HG03095 (cell line): ENCODE data around the gene ZNF154.
"Not testable (repeated sequence)": the region's sequence is repeated elsewhere in the genome, so short reads cannot be mapped to it uniquely, and the experiment has no call there.

Source experiments
- ATAC-seq: cut with Tn5 transposase; IDR thresholded peaks from one replicate; pipeline ENCODE4 v1.9.1; 2021; ENCODE audit warnings: moderate library complexity; ENCODE audit not compliant: unreplicated experiment

The ZNF154 gene

DNA sequence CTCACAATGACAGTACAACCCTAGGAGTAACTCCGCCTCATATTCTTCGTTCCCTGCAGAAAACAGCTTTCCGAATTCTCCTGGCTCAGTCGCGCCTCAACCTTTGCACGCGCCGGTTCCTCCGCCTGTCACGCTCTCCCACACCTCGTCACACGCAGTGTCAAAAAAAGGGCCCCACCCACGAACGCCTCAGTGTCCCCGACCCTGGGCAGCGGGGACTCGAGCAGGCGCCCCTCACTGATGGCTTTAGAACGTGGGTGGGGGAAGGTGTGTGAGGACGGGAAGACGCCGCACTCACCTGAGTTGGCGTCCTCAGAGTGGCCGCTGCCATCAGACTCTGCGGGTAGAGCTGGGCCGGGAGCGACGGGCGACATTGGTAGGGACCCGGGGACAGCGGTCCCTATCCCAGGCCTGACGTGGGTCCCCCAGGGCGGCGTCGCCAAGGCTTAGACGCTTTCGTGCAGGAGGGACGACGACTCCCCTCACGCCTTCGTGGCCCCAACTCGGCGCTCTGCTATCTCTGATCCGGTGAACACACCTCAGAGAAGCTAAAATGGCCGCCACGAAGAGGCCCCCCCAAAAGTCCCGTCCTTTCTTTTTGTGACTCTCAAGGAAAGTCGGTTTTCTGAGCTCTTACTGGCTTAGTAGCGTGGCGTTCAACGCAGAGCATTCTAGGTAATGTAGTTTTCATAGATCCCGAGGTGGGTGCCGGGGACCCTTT lies at the start of gene ZNF154:
Gene ZNF154, minus strand, starts transcription at position 564 of the 721 bp plus-strand sequence. Its CDS starts 233 bp downstream, at position 331.
- ATAC-seq, result no peak

DNA sequence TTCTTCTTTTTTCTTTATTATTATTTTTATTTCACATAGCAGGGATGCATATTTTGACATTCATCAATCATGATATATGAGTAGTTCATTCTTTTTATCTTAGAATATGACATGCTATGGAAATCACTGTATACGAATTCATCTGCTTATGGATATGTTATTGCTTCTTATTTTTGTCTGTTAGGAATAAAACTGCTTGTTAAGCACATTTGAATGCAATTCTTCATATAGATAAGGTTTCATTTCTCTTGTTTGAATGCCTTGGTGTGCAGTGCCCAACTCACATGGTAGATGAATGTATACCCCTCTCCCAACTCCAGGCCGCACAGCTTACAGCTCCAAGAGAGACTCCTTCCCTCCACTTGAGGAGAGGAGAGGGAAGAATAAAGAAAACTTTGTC lies 48.9 kb upstream of the ZNF154 start:
- no peak for ATAC-seq

DNA sequence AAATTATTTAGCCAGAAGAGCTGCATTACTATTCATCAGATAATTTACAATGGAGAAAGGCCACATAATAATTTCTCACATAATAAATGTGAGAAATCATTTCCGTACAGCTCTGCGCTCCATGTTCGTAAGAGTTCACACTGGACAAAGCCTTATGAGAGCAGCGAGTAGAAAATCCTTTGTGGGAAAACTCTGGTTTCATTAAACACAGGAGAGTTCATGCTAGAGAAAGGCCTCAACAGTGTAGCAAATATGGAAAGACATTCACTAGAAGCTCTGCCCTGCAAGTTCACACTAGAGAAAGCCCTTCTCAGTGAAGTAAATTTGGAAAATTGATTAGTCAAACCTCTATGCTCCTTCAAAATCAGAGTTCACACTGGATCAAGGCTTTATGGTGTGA lies 46.0 kb upstream of the ZNF154 start:
- no peak for ATAC-seq

DNA sequence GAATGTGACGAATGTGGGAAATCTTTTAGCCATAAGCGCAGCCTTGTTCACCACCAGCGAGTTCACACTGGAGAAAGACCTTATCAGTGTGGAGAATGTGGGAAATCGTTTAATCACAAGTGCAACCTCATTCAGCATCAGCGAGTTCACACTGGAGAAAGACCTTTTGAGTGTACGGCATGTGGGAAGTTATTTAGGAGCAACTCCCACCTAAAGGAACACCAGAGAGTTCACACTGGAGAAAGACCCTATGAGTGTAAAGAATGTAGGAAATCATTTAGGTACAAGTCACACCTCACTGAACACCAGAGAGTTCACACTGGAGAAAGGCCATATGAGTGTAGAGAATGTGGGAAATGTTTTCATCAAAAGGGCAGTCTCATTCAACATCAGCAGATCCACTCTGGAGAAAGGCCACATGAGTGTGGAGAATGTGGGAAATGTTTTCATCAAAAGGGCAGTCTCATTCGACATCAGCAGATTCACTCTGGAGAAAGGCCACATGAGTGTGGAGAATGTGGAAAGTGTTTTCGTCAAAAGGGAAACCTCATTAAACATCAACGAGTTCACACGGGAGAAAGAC lies 45.2 kb upstream of the ZNF154 start:
- no peak for ATAC-seq

DNA sequence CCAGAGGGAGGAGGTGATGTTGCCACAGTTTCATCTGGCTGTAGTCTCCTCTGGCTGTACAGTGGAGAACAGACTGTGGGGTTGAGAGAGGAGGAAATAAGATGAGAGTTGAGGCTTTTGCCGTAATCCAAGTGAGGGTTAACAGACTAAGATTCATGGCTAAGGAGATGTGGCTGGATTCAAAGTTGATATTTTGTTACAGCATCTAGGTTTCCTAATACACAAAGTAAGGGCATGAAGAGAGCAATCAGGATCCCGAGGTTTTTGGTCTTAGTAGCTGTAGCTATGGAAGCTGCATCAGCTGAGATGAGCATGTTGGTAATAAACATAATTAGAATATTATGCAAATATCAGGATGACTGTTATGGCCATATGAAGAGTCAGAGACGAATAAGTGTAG lies 39.0 kb upstream of the ZNF154 start:
- no peak for ATAC-seq

DNA sequence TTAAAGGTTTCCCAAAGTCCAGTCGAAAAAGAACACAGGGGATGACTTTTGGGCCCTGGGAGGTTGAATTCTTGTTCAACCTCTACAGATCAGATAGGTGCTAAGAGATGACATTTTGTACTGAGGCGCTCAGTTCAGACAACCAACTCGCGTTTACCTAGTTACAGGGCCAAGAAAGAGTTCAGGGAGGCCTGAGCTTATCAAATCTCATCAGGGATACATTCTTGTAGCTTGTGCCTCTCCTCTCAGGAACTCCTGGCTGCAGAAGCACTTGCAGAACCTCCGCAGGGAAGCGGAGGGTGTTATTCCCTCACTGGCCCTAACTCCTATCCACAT lies 38.4 kb upstream of the ZNF154 start:
- no peak for ATAC-seq

DNA sequence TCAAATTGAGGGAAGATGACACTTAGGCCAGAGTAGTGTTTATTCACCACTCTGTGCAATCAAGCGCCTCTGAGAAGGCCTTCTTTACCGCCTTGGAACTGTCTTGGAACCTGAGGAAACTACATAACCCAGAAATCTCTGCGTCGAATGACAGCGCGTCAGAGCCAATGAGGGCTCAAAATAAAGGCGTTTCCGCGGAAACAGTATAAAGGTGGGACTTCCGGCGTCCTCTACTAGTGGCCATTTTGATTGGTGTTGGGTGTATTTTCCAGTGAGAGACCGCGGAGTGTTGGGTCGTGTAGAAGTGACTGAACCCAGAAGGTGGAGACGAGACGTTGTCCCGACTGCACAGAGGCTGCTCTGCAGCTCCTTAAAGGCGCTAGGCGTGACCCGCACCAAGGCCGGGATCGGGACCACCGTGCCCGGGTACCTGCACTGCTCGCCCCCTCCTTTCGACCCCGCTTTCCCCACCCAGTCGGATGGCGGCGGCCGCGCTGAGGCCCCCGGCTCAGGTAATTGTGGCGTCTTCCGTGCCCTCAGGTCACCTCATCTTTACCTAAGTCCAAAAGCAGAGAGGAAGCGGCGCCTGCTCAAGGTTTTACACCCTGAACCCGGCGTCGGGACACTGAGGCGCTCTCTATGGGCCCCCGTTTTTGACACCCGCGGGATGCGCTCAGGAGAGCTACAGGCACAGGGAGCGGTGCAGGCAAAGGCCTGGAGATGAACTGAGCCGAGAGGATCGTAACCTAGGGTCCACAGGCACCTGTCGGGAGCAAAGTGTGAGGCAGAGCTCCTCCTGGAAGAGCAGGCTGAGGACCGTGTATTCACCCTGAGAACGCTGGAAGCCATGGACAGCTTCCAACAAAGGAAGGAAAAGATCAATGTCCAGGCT lies 37.8 kb upstream of the ZNF154 start, which contains the start of gene ZNF776:
Gene ZNF776, plus strand, starts transcription at position 236 of the 892 bp plus-strand sequence. Its CDS starts 244 bp downstream, at position 480.
- peak; percentile 95 for ATAC-seq

DNA sequence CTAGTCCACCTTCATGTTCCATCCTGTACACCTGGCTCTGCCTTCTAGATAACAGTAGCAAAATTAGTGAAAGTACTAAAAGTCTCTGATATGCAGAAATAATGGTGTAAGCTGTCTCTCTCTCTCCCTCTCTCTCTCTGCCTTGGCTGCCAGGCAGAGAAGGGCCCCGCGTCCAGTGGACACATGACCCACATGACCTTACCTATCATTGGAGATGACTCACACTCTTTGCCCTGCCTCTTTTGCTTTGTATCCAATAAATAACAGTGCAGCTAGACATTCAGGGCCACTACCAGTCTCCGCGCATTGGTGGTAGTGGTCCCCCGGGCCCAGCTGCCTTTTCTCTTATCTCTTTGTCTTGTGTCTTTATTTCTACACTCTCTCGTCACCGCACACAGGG lies 29.8 kb upstream of the ZNF154 start:
- not testable (repeated sequence) for ATAC-seq

DNA sequence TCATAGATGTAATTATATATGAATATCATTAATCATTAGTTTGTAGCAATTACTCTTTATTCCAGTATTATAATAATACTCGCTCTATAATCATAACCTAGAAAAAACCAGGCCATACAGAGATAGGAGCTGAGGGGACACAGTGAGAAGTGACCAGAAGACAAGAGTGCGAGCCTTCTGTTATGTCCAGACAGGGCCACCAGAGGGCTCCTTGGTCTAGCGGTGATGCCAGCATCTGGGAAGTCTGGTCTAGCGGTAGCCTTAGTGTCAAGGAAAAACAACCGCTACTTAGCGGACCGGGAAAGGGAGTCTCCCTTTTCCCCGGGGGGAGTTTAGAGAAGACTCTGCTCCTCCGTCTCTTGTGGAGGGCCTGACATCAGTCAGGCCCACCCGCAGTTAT lies 29.3 kb upstream of the ZNF154 start:
- ATAC-seq, result not testable (repeated sequence)

DNA sequence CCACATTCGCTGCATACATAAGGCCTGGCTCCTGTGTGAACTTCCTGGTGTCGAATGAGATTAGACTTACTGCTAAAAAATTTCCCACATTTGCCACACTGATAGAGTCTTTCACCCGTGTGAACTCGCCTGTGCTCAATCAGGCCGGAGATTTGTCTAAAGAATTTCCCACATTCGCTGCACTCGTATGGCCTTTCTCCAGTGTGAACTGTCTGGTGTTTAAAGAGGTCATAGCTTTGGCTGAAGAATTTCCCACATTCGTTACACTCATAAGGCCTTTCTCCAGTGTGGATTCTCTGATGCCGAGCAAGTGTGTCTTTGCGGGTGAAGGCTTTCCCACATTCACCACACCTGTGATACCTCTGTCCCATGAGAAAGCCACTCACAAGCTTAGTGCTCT lies 11.9 kb upstream of the ZNF154 start:
- ATAC-seq, result no peak

DNA sequence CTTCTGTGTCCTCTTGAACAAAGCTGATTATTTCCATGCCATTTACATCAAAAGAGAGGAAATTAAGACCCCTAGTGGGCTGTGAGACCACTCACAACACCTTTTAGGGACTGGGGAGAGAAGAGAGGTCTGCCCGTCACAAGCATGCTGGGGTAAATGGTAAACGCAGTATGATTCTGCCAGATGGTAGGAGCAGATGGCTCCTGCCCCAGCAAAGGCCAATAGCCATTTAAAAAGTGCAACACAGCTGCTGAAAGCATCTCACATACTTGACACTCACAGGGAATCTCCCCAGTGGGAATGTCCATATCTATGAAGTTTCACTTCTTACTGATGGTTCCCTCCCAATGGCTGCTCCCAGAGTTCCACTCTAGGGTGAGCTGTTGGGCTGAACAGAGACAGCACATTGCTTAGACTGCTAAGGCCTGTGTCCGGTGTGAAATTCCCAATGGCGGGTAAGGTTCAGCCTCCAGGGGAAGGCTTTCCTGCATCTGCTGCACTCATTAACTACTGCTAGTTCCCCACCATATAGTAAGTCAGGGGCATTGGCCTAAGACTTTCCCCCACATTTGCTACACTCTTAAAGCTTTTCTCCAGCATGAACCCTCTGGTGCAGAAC lies 11.0 kb upstream of the ZNF154 start:
- no peak for ATAC-seq

DNA sequence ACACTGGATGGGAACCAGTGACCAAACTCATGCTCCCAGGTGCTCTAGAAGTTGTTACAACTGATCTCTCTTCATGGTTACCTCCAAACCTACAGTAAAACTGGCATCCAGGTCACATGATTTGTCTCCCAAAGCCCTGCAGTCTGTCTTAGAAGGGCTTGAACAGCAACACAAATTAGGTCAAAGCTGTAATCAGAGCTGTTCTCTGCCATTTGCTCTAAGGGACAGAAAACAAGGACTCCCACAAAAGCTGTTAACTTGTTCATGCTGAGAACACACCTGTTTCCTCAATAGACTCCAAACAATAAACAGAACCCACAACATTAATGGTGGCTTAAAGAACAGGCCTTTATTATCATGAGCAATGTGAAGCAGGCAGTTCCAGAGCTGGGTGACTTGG lies 10.4 kb upstream of the ZNF154 start:
- no peak for ATAC-seq

DNA sequence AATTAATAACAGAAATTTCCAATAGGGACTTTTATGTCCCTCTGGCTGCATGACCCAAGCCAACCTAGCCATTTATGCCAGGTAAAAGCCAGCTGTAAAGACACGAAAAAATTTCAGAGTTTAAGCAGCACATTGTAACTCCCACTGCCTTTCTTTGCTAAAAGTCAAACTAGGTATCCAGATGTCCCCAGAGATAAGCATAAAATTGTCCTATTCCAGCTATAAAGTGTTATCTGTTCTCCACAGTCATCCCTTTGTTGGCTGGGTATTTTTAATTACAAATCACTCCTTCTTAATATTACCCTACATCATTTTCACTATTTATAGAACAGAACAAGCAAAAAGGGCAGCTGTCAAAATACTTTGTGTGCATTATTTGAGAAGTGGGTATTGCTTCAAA lies 3.2 kb upstream of the ZNF154 start:
- ATAC-seq, result no peak

DNA sequence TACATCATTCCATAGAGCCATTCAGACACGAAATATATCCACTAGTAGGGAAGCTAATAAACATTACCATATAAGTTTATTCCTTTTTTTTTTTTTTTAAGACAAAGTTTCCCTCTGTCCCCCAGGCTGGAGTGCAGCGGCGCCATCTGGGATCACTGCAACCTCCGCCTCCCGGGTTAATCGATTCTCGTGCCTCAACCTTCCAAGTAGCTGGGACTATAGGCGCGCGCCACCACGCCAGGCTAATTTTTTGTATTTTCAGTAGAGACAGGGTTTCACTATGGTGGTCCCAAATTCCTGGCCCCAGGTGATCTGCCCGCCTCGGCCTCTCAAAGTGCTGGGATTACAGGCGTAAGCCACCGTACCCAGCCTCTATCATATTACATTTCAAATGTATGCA lies 612 bp upstream of the ZNF154 start:
- ATAC-seq, result no peak

DNA sequence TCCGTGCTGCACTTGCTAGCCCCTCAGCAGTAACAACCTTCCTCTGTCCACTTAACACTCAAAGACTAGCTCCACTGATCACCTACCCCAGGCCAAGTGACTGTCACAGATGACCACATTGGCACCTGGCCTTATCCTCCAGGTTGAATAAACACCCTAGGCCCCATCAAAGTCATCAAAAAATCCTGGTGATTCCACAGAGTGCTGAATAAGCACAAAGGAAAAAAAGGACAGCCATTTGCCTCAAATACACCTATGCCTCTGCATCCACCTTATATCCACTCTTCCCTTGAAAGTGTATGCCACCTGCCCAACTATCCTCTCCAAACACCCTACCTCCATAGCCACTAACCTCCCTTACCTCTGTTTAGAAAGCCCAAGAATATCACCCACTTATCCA lies 2.7 kb downstream of the ZNF154 start:
- no peak for ATAC-seq

DNA sequence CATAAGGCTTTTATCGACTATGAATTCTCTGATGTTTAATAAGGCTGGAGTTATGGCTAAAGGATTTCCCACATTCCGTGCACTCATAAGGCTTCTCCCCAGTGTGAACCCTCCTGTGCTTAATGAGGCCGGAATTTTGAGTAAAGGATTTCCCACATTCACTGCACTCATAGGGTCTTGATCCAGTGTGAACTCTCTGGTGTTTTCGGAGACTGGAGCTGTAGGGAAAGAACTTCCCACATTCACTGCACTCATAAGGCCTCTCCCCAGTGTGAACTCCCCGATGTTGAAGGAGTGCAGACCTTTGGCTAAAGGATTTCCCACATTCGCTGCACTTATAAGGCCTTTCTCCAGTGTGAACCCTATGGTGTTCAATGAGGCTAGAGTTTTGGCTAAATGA lies 7.4 kb downstream of the ZNF154 start:
- ATAC-seq, result no peak

DNA sequence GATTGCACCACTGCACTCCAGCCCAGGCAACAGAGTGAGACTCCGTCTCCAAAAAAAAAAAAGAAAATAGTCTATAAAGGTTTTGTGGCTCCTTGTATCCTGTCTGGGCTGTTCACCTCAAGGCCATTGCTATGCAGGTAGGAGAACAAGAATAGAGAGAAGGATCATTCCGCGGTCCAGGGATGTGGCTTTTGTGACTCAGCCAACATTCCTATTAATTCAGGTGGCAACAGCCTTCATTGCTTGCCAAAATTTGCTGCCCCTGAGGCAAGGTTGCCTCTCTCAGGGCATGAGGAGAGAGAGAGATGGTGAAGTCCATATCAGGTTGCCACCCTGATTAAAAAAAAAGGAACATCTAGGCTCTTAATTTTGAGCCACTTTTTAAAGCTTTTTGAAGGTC lies 19.3 kb downstream of the ZNF154 start:
- no peak for ATAC-seq

DNA sequence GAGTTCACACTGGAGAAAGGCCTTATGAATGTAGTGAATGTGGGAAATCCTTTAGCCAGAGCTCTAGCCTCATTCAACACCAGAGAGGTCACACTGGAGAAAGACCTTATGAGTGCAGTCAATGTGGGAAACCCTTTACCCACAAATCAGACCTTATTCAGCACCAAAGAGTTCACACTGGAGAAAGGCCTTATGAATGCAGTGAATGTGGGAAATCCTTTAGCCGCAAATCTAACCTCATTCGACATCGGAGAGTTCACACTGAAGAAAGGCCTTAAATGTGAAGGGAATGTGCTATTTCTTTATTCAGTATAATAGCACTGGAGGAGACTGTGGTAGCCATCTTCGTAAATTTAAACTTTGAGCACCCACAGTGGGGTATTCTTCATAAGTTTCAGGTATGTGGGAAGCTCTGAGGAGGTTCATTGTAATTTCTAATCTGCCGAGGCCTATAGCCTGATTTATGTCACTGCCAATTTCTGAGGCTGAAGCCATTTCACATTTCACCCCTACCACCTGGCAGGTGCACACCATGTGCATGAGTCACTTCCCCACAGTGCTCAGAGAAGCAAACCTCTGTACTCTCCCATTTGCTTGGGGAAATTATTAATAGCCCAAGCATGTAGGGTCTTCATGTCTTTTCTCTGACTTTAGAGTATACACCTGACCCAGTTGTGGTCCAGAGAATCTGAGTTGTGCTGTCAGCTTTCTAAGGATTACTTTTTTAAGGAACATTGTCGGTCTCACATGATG lies 20.8 kb downstream of the ZNF154 start:
- ATAC-seq, result no peak

DNA sequence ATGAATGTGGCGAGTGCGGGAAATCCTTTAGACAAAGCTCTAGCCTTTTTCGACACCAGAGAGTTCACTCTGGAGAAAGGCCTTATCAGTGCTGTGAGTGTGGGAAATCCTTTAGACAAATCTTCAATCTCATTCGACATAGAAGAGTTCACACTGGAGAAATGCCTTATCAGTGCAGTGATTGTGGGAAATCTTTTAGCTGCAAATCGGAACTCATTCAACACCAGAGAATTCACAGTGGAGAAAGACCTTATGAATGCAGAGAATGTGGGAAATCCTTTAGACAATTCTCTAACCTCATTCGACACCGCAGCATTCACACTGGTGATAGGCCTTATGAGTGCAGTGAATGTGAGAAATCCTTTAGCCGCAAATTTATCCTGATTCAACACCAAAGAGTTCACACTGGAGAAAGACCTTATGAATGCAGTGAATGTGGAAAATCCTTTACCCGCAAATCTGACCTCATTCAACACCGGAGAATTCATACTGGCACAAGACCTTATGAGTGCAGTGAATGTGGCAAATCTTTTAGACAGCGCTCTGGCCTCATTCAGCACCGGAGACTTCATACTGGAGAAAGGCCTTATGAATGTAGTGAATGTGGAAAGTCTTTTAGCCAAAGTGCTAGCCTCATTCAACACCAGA lies 21.5 kb downstream of the ZNF154 start:
- ATAC-seq, result no peak

DNA sequence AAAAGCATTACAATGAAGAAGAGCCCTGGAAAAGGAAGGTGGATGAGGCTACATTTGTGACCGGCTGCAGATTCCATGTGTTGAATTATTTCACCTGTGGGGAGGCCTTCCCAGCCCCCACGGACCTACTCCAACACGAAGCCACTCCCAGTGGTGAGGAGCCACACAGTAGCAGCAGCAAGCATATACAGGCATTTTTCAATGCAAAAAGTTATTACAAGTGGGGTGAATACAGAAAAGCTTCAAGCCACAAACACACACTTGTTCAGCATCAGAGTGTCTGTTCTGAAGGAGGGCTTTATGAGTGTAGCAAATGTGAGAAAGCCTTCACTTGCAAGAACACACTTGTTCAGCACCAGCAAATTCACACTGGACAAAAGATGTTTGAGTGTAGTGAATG lies 22.3 kb downstream of the ZNF154 start:
- no peak for ATAC-seq
